ENCODE results near the gene ZNF205. TPM values are rescaled to one million over a fixed set of nuclear protein-coding genes. Genes with fewer than 3 reads are reported as not detected.

ZNF205 gene
- total RNA-seq, 1 experiment from 2014 or later: 19.0 TPM

- Histone ChIP-seq H3K9ac (ENCODE audit: low read length) (peak overlapping the region; percentile 92), H3K4me1 (ENCODE audit: insufficient read depth, low read length) (peaks cover 6% of the 10 kb centered on the region; the same call in 1 of the 2 replicates), H3K4me2 (ENCODE audit: low read length) (peak overlapping the region; percentile 97), H3K27me3 (ENCODE audit: low read length) (no peaks in the 10 kb centered on the region), H3F3A (ENCODE audit: low read length, unreplicated experiment) (peaks cover under 1% of the 10 kb centered on the region), H3K9me3 (ENCODE audit: low read length) (no peaks in the 10 kb centered on the region), H2AFZ (ENCODE audit: low read length) (peak overlapping the region; percentile 96), H3K4me3 (ENCODE audit: low read length) (peak overlapping the region; percentile 99), H3K27ac (ENCODE audit: low read length) (peak overlapping the region; percentile 30), H3K79me2 (ENCODE audit: low read length) (peaks cover 34% of the 10 kb centered on the region), H4K20me1 (ENCODE audit: low read length) (no peaks in the 10 kb centered on the region), H3K9me2 (replicated peaks; ENCODE audit: low read length) (no peaks in the 10 kb centered on the region), H3K36me3 (ENCODE audit: low read depth, low read length) (0 out of 2 replicates have a peak, but pooled peaks cover 3% of the 10 kb centered on the region)
- ATAC-seq (peak; percentile 50), DNase-seq (no peak)
- POLR2A ChIA-PET (ENCODE audit: unreplicated experiment): interaction anchor here (0.5 to 1.3 kb wide), 2 partner anchors 15 to 281 kb away, joined by 9 to 12 read pairs; no protein-coding TSS in a partner anchor
- BruUV-seq (replicated peaks): TSS peak; percentile 76
- CTCF ChIA-PET: interaction anchor here (0.6 kb wide), 1 partner anchor 1450 kb away, joined by 7 read pairs; no protein-coding TSS in a partner anchor
- intact Hi-C loops (cut with micrococcal nuclease): loop anchor here (1.0 kb wide), 1 partner anchor 14 kb away; no protein-coding TSS in a partner anchor
- TF ChIP-seq CTCF (conservative IDR thresholded peaks at IDR 0.05; ENCODE audit: low read depth, low read length): no peak
- no peak for TF ChIP-seq EZH2 (IDR thresholded peaks at IDR 0.05; ENCODE audit: low read length, unreplicated experiment)
- no peak for TF ChIP-seq EZH2phosphoT487 (IDR thresholded peaks at IDR 0.05; ENCODE audit: borderline replicate concordance, low read length)
Observed at GRCh38 chr16:3135126-3135715, 22.8 kb downstream of the ZNF205 start.

DNA sequence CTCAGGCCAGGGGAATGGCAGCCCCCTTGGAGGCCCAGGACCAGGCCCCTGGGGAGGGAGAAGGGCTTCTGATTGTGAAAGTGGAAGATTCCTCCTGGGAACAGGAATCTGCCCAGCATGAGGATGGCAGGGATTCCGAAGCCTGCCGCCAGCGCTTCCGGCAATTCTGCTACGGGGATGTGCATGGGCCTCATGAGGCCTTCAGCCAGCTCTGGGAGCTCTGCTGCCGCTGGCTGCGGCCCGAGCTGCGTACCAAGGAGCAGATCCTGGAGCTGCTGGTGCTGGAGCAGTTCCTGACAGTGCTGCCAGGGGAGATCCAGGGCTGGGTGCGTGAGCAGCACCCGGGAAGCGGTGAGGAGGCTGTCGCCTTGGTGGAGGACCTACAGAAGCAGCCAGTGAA is 24.9 kb downstream of the ZNF205 start:
- TF ChIP-seq EZH2phosphoT487 (IDR thresholded peaks at IDR 0.05; ENCODE audit: borderline replicate concordance, low read length) (no peak), EZH2 (IDR thresholded peaks at IDR 0.05; ENCODE audit: low read length, unreplicated experiment) (no peak), CTCF (conservative IDR thresholded peaks at IDR 0.05; ENCODE audit: low read depth, low read length) (no peak)
- peaks cover 6% of the 10 kb centered on the region; the same call in 1 of the 2 replicates for H3K4me1 ChIP-seq (ENCODE audit: insufficient read depth, low read length)
- H3K9me2 ChIP-seq (replicated peaks; ENCODE audit: low read length): no peaks in the 10 kb centered on the region
- no peak overlapping the region for H3K9ac ChIP-seq (ENCODE audit: low read length)
- intact Hi-C loops (cut with micrococcal nuclease): no loop called here
- ATAC-seq (no peak), DNase-seq (no peak)
- no peak overlapping the region for H3K27ac ChIP-seq (ENCODE audit: low read length)
- no peaks in the 10 kb centered on the region for H3K36me3 ChIP-seq (ENCODE audit: low read depth, low read length)
- no peaks in the 10 kb centered on the region for H4K20me1 ChIP-seq (ENCODE audit: low read length)
- H3K4me3 ChIP-seq (ENCODE audit: low read length): no peak overlapping the region
- ChIA-PET POLR2A (ENCODE audit: unreplicated experiment) (no interaction called here), CTCF (no interaction called here)
- H2AFZ ChIP-seq (ENCODE audit: low read length): no peak overlapping the region
- no peaks in the 10 kb centered on the region for H3K27me3 ChIP-seq (ENCODE audit: low read length)
- peaks cover 34% of the 10 kb centered on the region for H3K79me2 ChIP-seq (ENCODE audit: low read length)
- BruUV-seq (replicated peaks): no TSS peak
- no peaks in the 10 kb centered on the region for H3K9me3 ChIP-seq (ENCODE audit: low read length)
- no peak overlapping the region for H3K4me2 ChIP-seq (ENCODE audit: low read length)
- H3F3A ChIP-seq (ENCODE audit: low read length, unreplicated experiment): no peaks in the 10 kb centered on the region

GRCh38 chr16:3138342-3138741 is 26.0 kb downstream of the ZNF205 start:
- no TSS peak for BruUV-seq (replicated peaks)
- H3K27ac ChIP-seq (ENCODE audit: low read length): no peak overlapping the region
- peaks cover 24% of the 10 kb centered on the region for H3K79me2 ChIP-seq (ENCODE audit: low read length)
- H3K9ac ChIP-seq (ENCODE audit: low read length): no peak overlapping the region
- H3F3A ChIP-seq (ENCODE audit: low read length, unreplicated experiment): no peaks in the 10 kb centered on the region
- H3K4me1 ChIP-seq (ENCODE audit: insufficient read depth, low read length): peaks cover 6% of the 10 kb centered on the region; the same call in 1 of the 2 replicates
- no peaks in the 10 kb centered on the region for H3K27me3 ChIP-seq (ENCODE audit: low read length)
- ChIA-PET CTCF (no interaction called here), POLR2A (ENCODE audit: unreplicated experiment) (no interaction called here)
- H3K9me3 ChIP-seq (ENCODE audit: low read length): no peaks in the 10 kb centered on the region
- DNase-seq: no peak
- H3K4me3 ChIP-seq (ENCODE audit: low read length): no peak overlapping the region
- no peaks in the 10 kb centered on the region for H3K9me2 ChIP-seq (replicated peaks; ENCODE audit: low read length)
- H3K4me2 ChIP-seq (ENCODE audit: low read length): no peak overlapping the region
- H2AFZ ChIP-seq (ENCODE audit: low read length): no peak overlapping the region
- intact Hi-C loops (cut with micrococcal nuclease): no loop called here
- no peak for ATAC-seq
- H4K20me1 ChIP-seq (ENCODE audit: low read length): no peaks in the 10 kb centered on the region
- H3K36me3 ChIP-seq (ENCODE audit: low read depth, low read length): no peaks in the 10 kb centered on the region
- no peak for TF ChIP-seq EZH2phosphoT487 (IDR thresholded peaks at IDR 0.05; ENCODE audit: borderline replicate concordance, low read length)
- no peak for TF ChIP-seq EZH2 (IDR thresholded peaks at IDR 0.05; ENCODE audit: low read length, unreplicated experiment)
- no peak for TF ChIP-seq CTCF (conservative IDR thresholded peaks at IDR 0.05; ENCODE audit: low read depth, low read length)
